ENCODE measurements around the gene KCNJ16. TPM values are rescaled to one million over a fixed set of nuclear protein-coding genes. Genes with fewer than 3 reads are reported as not detected.

Gene KCNJ16
- total RNA-seq, 2 experiments from 2014 or later = not detected

DNA sequence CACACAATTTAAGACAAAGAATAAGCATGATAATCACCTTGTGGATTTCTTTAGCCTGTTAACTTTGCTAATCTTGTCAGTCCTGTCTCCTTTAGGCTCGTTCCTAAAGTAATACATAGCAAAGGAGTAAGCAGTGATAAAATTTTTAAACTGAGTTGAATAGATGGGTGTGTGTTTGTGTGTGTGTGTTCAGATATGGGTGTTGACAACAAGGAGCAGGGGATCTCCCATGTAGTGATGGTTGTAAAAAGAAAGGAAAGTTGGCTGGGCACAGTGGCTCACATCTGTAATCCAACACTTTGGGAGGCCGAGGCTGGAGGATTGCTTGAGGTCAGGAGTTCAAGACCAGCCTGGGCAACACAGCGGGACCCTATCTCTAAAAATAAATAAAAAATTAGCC is 49.7 kb downstream of the KCNJ16 start:
- no peak overlapping the region for H3K27ac ChIP-seq (ENCODE audit: low read depth in 1 of 2, low read length in 2 of 2)
- no peaks in the 10 kb centered on the region for H3K27me3 Mint-ChIP-seq

GRCh38 chr17:70127221-70127873 is 52.3 kb downstream of the KCNJ16 start:
- Mint-ChIP-seq H3K36me3 (ENCODE audit: low read depth) (no peaks in the 10 kb centered on the region), H3K4me3 (no peak overlapping the region), H3K4me1 (ENCODE audit: low read depth) (no peaks in the 10 kb centered on the region), H3K9me3 (no peaks in the 10 kb centered on the region), H3K27me3 (no peaks in the 10 kb centered on the region), H3K27ac (no peak overlapping the region)
- Histone ChIP-seq H3K27ac (ENCODE audit: low read depth in 1 of 2, low read length in 2 of 2) (no peak overlapping the region), H3K4me3 (ENCODE audit: low read length) (no peak overlapping the region), H3K27me3 (ENCODE audit: control insufficient read depth in 1 of 2, insufficient read depth in 2 of 2, low read length in 2 of 2) (no peaks in the 10 kb centered on the region), H3K4me1 (ENCODE audit: insufficient read depth, low read length) (no peaks in the 10 kb centered on the region), H3K9me3 (ENCODE audit: control insufficient read depth in 1 of 2, insufficient read depth in 1 of 2, low read length in 2 of 2) (peaks cover 0 to 5% of the 10 kb centered on the region in 2 experiments), H3K36me3 (ENCODE audit: insufficient read depth, low read length) (no peaks in the 10 kb centered on the region)
- DNase-seq (no peak), ATAC-seq (ENCODE audit: poor library complexity) (no peak)
- ChIA-PET CTCF (no interaction called here), POLR2A (no interaction called here)
- intact Hi-C loops (cut with DNase I, micrococcal nuclease) = no loop called here
- TF ChIP-seq CTCF (IDR thresholded peaks at IDR 0.05) = no peak

More for the DNA sequence above, 49.7 kb downstream of the KCNJ16 start:
- no peak for TF ChIP-seq CTCF (IDR thresholded peaks at IDR 0.05)
- peaks cover 0 to 5% of the 10 kb centered on the region in 2 experiments for H3K9me3 ChIP-seq (ENCODE audit: control insufficient read depth in 1 of 2, insufficient read depth in 1 of 2, low read length in 2 of 2)
- H3K36me3 ChIP-seq (ENCODE audit: insufficient read depth, low read length) = no peaks in the 10 kb centered on the region
- ChIA-PET POLR2A (no interaction called here), CTCF (no interaction called here)
- no peak for ATAC-seq (ENCODE audit: poor library complexity)
- DNase-seq = no peak
- no peak overlapping the region for H3K27ac Mint-ChIP-seq
- peaks cover 5% of the 10 kb centered on the region for H3K9me3 Mint-ChIP-seq
- H3K4me1 ChIP-seq (ENCODE audit: insufficient read depth, low read length) = no peaks in the 10 kb centered on the region
- H3K36me3 Mint-ChIP-seq (ENCODE audit: low read depth) = no peaks in the 10 kb centered on the region
- H3K4me3 Mint-ChIP-seq = no peak overlapping the region
- H3K4me1 Mint-ChIP-seq (ENCODE audit: low read depth) = no peaks in the 10 kb centered on the region
- no peaks in the 10 kb centered on the region for H3K27me3 ChIP-seq (ENCODE audit: control insufficient read depth in 1 of 2, insufficient read depth in 2 of 2, low read length in 2 of 2)
- H3K4me3 ChIP-seq (ENCODE audit: low read length) = no peak overlapping the region
- intact Hi-C loops (cut with DNase I, micrococcal nuclease) = no loop called here

DNA sequence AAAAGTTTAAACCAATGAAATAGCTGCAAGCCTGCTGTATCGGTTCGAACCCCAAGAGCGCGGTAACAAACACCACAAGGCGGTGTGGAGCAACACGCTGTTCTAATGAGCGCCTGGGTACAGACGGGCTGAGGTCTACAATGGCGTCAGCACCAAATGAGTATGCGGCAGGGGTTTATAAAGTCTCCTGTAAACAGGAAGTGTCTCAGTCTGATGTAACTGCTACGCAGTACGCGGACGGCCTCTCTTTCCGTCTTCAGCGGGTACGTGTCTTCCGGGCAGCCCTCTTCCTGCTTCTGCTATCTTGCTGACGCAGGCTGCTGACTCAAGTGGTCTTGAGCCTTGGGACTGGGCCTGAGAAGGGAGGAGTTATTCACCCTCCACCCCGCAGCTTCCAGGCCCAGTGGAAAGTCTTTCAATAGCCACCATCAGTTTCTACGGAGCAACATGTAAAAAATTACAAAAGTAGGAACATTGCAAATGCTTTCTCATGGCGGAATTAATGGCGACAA is 53.8 kb downstream of the KCNJ16 start:
- Histone ChIP-seq H3K4me1 (ENCODE audit: insufficient read depth, low read length) (no peaks in the 10 kb centered on the region), H3K4me3 (ENCODE audit: low read length) (no peak overlapping the region), H3K27me3 (ENCODE audit: control insufficient read depth in 1 of 2, insufficient read depth in 2 of 2, low read length in 2 of 2) (no peaks in the 10 kb centered on the region), H3K9me3 (ENCODE audit: control insufficient read depth in 1 of 2, insufficient read depth in 1 of 2, low read length in 2 of 2) (peaks cover 0 to 5% of the 10 kb centered on the region in 2 experiments), H3K27ac (ENCODE audit: low read depth in 1 of 2, low read length in 2 of 2) (no peak overlapping the region), H3K36me3 (ENCODE audit: insufficient read depth, low read length) (no peaks in the 10 kb centered on the region)
- Mint-ChIP-seq H3K9me3 (no peaks in the 10 kb centered on the region), H3K27me3 (no peaks in the 10 kb centered on the region), H3K36me3 (ENCODE audit: low read depth) (no peaks in the 10 kb centered on the region), H3K4me1 (ENCODE audit: low read depth) (no peaks in the 10 kb centered on the region), H3K27ac (no peak overlapping the region), H3K4me3 (no peak overlapping the region)
- POLR2A ChIA-PET = no interaction called here
- TF ChIP-seq CTCF (IDR thresholded peaks at IDR 0.05) = no peak
- intact Hi-C loops (cut with DNase I, micrococcal nuclease) = no loop called here
- no peak for ATAC-seq (ENCODE audit: poor library complexity)
- CTCF ChIA-PET = no interaction called here
- no peak for DNase-seq

All from CD4-positive, alpha-beta T cell (primary cell).